ENCODE results near the gene SMYD3. TPM values are rescaled to one million over a fixed set of nuclear protein-coding genes. Genes with fewer than 3 reads are reported as not detected.

The SMYD3 gene
- total RNA-seq, 2 donors from 2014 or later, result 8.8 to 19.0 TPM

DNA sequence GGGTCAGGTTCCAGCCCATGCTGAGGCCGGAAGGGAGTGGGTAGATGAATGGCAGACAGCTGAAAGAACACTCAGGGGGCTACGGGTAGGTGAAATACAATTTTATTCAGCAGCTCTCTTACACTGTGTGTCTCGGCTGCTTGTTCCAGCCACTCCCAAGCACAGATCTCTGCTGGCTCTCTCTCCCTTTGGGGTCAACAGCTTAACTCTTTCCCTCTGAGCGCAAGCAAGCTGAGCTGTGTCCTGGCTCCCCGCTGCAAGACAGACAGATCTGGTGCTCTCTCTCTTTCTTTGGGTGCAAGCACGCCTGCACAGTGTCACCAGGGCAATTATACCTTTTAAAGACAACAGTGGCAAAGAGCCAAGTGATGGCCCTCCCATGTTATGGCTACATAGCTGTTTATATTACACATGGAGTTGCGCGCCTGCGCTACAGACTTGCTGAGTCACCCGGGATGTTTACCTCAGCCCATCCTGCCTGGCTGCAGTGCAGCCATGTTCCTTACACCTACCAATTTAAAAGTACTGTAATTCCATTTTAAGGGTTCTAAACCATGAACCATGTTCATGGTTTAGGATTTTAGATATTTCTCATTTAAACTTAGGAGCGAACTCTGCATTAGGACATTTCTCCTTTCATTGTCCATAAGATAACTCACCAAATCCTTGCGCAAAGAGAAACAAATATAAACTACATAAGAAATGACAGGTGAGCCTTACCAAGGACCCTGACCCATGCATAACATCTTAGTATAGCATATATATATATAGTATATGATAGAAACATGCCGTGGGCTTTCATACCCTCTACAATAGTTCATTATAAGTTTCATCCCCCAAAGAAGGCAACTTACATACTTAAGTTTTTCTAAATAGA lies 396.5 kb downstream of the SMYD3 start:
- H3K4me3 ChIP-seq, result no peak overlapping the region
- TF ChIP-seq, protein P1, sequence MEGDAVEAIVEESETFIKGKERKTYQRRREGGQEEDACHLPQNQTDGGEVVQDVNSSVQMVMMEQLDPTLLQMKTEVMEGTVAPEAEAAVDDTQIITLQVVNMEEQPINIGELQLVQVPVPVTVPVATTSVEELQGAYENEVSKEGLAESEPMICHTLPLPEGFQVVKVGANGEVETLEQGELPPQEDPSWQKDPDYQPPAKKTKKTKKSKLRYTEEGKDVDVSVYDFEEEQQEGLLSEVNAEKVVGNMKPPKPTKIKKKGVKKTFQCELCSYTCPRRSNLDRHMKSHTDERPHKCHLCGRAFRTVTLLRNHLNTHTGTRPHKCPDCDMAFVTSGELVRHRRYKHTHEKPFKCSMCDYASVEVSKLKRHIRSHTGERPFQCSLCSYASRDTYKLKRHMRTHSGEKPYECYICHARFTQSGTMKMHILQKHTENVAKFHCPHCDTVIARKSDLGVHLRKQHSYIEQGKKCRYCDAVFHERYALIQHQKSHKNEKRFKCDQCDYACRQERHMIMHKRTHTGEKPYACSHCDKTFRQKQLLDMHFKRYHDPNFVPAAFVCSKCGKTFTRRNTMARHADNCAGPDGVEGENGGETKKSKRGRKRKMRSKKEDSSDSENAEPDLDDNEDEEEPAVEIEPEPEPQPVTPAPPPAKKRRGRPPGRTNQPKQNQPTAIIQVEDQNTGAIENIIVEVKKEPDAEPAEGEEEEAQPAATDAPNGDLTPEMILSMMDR (IDR thresholded peaks at IDR 0.05), result no peak
- no peaks in the 10 kb centered on the region for H3K4me1 ChIP-seq (ENCODE audit: control insufficient read depth in 1 of 2, low read depth in 2 of 2)

DNA sequence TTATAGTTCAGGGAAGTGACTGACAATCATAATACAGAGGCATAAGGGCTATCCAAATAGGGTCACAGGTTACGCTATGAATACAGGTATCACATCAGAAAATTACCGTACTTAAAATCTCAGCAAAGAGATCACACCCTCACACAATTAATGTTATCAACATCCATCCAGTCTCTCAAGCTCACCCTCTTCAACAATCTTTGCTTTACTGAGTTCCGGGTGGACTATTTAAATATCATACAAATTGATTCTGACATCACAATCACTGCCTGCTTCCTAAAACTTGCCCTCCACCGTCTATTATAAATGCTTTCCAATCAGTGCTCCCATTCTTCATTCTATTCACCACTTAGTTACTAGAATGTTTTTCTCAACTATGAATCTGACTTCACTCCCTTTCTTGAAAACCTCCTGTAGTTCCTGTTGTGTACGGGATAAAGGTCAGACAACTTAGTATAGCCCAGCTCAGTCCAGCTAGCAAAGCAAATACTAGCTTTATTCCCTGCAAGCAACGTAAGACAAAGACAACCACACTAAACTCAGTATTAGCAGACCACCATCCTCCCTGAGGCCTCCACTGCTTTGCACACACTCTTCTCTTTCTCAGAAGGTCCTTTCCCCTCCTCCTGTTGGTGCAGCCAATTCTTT lies 398.7 kb downstream of the SMYD3 start:
- ATAC-seq (ENCODE audit: insufficient number of reproducible peaks, low FRiP score, low read depth) (no peak), DNase-seq (ENCODE audit: low spot score) (no peak)
- TF ChIP-seq, protein P1 (IDR thresholded peaks at IDR 0.05), result no peak
- Histone ChIP-seq H3K36me3 (no peaks in the 10 kb centered on the region), H3K4me3 (no peak overlapping the region), H3K9me3 (no peaks in the 10 kb centered on the region), H3K27ac (no peak overlapping the region), H3K4me1 (ENCODE audit: control insufficient read depth in 1 of 2, low read depth in 2 of 2) (no peaks in the 10 kb centered on the region), H3K27me3 (replicated peaks; ENCODE audit: insufficient read depth) (no peaks in the 10 kb centered on the region)

More for the DNA sequence above, 396.5 kb downstream of the SMYD3 start:
- no peak for DNase-seq (ENCODE audit: low spot score)
- Histone ChIP-seq H3K27me3 (replicated peaks; ENCODE audit: insufficient read depth) (no peaks in the 10 kb centered on the region), H3K27ac (no peak overlapping the region), H3K36me3 (no peaks in the 10 kb centered on the region), H3K9me3 (no peaks in the 10 kb centered on the region)
- ATAC-seq (ENCODE audit: insufficient number of reproducible peaks, low FRiP score, low read depth), result no peak

DNA sequence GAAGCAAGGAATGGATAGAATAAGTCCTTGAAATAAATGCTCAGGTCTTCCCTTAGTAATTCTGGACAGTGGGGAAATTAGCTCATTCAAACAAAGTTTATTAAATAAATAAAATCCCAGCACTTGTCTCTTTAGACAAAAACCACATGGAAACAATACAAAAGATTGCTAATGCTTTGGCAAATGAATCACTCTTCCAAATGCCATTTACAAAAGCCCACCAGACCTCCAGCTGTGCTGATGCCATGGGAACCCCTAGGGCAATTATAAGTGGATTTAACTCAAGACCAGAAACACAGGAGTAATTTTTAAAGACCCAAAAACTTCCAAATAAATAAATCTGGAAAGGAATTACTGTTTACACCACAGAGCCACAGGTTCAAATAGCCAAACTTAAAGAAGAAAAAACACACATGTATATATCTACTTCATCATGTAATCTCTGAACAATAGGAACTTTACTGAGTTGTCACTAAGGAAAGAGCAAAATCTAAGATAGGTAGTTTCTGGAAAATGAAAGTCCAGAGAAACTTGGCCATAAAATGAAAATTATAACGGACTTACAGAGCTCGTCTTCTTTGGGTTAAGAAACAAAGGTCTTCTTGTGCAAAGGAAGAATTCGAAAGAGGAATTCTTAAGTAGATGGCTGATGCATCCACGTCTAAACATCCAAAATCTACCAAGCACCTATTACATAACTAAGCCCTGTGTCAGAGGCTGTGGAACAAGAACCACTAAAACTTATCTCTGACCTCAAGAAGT lies 399.4 kb downstream of the SMYD3 start:
- no peaks in the 10 kb centered on the region for H3K9me3 ChIP-seq
- ATAC-seq (ENCODE audit: insufficient number of reproducible peaks, low FRiP score, low read depth) (no peak), DNase-seq (ENCODE audit: low spot score) (no peak)
- TF ChIP-seq, protein P1 (IDR thresholded peaks at IDR 0.05), result no peak
- no peaks in the 10 kb centered on the region for H3K4me1 ChIP-seq (ENCODE audit: control insufficient read depth in 1 of 2, low read depth in 2 of 2)
- no peaks in the 10 kb centered on the region for H3K36me3 ChIP-seq
- H3K4me3 ChIP-seq, result no peak overlapping the region
- no peak overlapping the region for H3K27ac ChIP-seq
- H3K27me3 ChIP-seq (replicated peaks; ENCODE audit: insufficient read depth), result no peaks in the 10 kb centered on the region

DNA sequence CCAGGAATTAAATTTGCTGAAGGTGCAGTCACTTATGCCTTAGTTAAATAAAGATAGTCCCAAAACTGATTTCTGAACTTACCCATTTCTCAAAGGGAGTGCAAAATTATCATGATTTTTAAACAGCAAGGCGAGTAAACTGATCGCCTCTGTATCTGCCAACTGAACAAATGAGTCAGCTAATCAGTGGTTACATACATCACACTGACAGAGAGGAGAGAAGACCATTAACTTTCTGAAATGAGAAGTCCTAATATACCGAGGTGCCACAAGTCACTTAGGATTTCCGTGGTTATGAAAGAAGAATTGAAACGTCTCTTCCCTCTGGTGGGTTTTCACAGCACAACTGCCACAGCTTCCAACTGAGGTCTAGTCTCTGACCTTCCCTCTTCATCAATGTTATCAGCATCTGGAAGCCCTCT lies 400.7 kb downstream of the SMYD3 start:
- no peaks in the 10 kb centered on the region for H3K9me3 ChIP-seq
- no peak overlapping the region for H3K4me3 ChIP-seq

More for the DNA sequence above, 400.7 kb downstream of the SMYD3 start:
- no peaks in the 10 kb centered on the region for H3K4me1 ChIP-seq (ENCODE audit: control insufficient read depth in 1 of 2, low read depth in 2 of 2)
- DNase-seq (ENCODE audit: low spot score) (no peak), ATAC-seq (ENCODE audit: insufficient number of reproducible peaks, low FRiP score, low read depth) (no peak)
- no peak overlapping the region for H3K27ac ChIP-seq
- TF ChIP-seq, protein P1 (IDR thresholded peaks at IDR 0.05), result no peak
- no peaks in the 10 kb centered on the region for H3K36me3 ChIP-seq
- no peaks in the 10 kb centered on the region for H3K27me3 ChIP-seq (replicated peaks; ENCODE audit: insufficient read depth)
